K562 (cell line): ENCODE data around the gene SLC16A5. TPM values are rescaled to one million over a fixed set of nuclear protein-coding genes. Genes with fewer than 3 reads are reported as not detected.

Source experiments
- BRCA1 ChIP-seq, 2 experiments: fragments of 450-650 bp in 1 of 2; sonication (generic) in 1 of 2; formaldehyde crosslinking in 1 of 2; IDR thresholded peaks; 2 replicates each; pipeline versions ENCODE4 v1.5.0 to v1.6.1; 2017 to 2020; ENCODE audit warnings: mild to moderate bottlenecking in 1 of 2, missing genetic modification reagents in 1 of 2
- BRD4 ChIP-seq: fragments of 200-600 bp; sonication (generic); IDR thresholded peaks from 2 replicates; pipeline ENCODE4 v1.6.1; 2017; ENCODE audit warnings: inconsistent platforms
- C11orf30 ChIP-seq: fragments of 450-650 bp; IDR thresholded peaks from 2 replicates; pipeline ENCODE4 v1.6.1; 2016; ENCODE audit warnings: low read depth, mild to moderate bottlenecking
- CREB1 ChIP-seq, 2 experiments: sonication (generic) in 1 of 2; formaldehyde crosslinking in 1 of 2; IDR thresholded peaks; 2 replicates each; pipeline versions ENCODE4 v1.6.1 to v1.8.0; 2012 to 2022; ENCODE audit warnings: inconsistent platforms in 1 of 2, mild to moderate bottlenecking in 1 of 2, missing genetic modification reagents in 1 of 2, moderate library complexity in 1 of 2
- E2F3 ChIP-seq: fragments of 250-450 bp; sonication (Bioruptor Pico); IDR thresholded peaks from 2 replicates; pipeline ENCODE4 v1.4.0; 2020; ENCODE audit warnings: mild to moderate bottlenecking
- FOXK1 ChIP-seq: sonication (generic); formaldehyde crosslinking; IDR thresholded peaks from 2 replicates; pipeline ENCODE4 v1.8.0; 2022; ENCODE audit warnings: missing genetic modification reagents, mild to moderate bottlenecking, borderline replicate concordance
- FOXK2 ChIP-seq, 2 experiments: fragments of 450-650 bp; IDR thresholded peaks in 1 of 2; conservative IDR thresholded peaks in 1 of 2; 2 replicates each; pipeline ENCODE4 v1.6.1; 2016; ENCODE audit warnings: low read depth in 2 of 2, mild to moderate bottlenecking in 1 of 2
- KAT7 ChIP-seq: sonication (generic); formaldehyde crosslinking; IDR thresholded peaks from 2 replicates; pipeline ENCODE4 v1.8.0; 2022; ENCODE audit warnings: missing genetic modification reagents, mild to moderate bottlenecking, borderline replicate concordance
- KLF1 ChIP-seq: fragments of 450-650 bp; IDR thresholded peaks from 2 replicates; pipeline ENCODE4 v1.6.1; 2016; ENCODE audit warnings: missing genetic modification characterization, missing compliant biosample characterization
- MEF2D ChIP-seq: conservative IDR thresholded peaks from 2 replicates; pipeline ENCODE4 v1.6.1; 2016; ENCODE audit warnings: low read depth, missing genetic modification characterization, missing compliant biosample characterization
- NR0B1 ChIP-seq: fragments of 450-650 bp; IDR thresholded peaks from one replicate; pipeline ENCODE4 v1.6.1; 2018; ENCODE audit warnings: mild to moderate bottlenecking, moderate library complexity; ENCODE audit not compliant: partially characterized antibody
- NR3C1 ChIP-seq: sonication (generic); formaldehyde crosslinking; IDR thresholded peaks from 2 replicates; pipeline ENCODE4 v1.8.1; 2022; ENCODE audit warnings: missing genetic modification reagents
- RCOR1 ChIP-seq, 2 experiments: IDR thresholded peaks; 2 replicates each; pipeline ENCODE4 v1.6.1; 2012; ENCODE audit warnings: low read depth in 2 of 2, low read length in 2 of 2, borderline replicate concordance in 1 of 2, improper control_type of control experiment in 1 of 2
- SAFB ChIP-seq: fragments of 200-400 bp; formaldehyde crosslinking; IDR thresholded peaks from 2 replicates; pipeline ENCODE4 v1.6.1; 2017; ENCODE audit warnings: low read depth, low read length, borderline replicate concordance
- TSC22D4 ChIP-seq: fragments of 450-650 bp; IDR thresholded peaks from 2 replicates; pipeline ENCODE4 v1.6.1; 2016; ENCODE audit warnings: missing genetic modification characterization, missing biosample characterization, control low read depth
- ZNF121 ChIP-seq: sonication (generic); formaldehyde crosslinking; conservative IDR thresholded peaks from 2 replicates; pipeline ENCODE4 v1.8.0; 2022; ENCODE audit warnings: missing genetic modification reagents
- ZNF699 ChIP-seq: fragments of 250-450 bp; sonication (Bioruptor Pico); IDR thresholded peaks from 2 replicates; pipeline ENCODE4 v1.8.0; 2021; ENCODE audit warnings: mild to moderate bottlenecking, moderate library complexity; ENCODE audit not compliant: insufficient replicate concordance
- polyA plus RNA-seq, 8 experiments: library from polyadenylated mRNA; depleted of rRNA in 4 of 8; stranded (reverse) in 5 of 8; unstranded in 3 of 8; fragments of >200 nt; fragmentation: Nextera tagmentation in 2 of 8; fragmentation: Illumina TruSeq in 1 of 8; extraction: Ambion mirVana in 2 of 8; extraction: Trizol in 1 of 8; gene quantifications; 2 replicates each; pipeline versions ENCODE4 v1.2.1 to v1.2.3, GENCODE V29; 2011 to 2014; ENCODE audit warnings: inconsistent platforms in 1 of 8, missing spikeins in 1 of 8
- total RNA-seq, 7 experiments: library from RNA; depleted of rRNA in 6 of 7; stranded (reverse); fragments of >200 nt in 6 of 7; fragmentation: Illumina TruSeq in 2 of 7; extraction: Trizol in 2 of 7; gene quantifications; 2 replicates each; pipeline versions ENCODE4 v1.2.1 to v1.2.3, GENCODE V29; 2011 to 2021; ENCODE audit warnings: low replicate concordance in 1 of 7
- TF ChIP-seq, protein P1 (sequence below): fragments of 250-450 bp; sonication (Bioruptor Pico); IDR thresholded peaks from 2 replicates; pipeline ENCODE4 v1.4.0; 2020; ENCODE audit warnings: mild to moderate bottlenecking, moderate library complexity, borderline replicate concordance
- TF ChIP-seq, protein P2 (sequence below): sonication (generic); formaldehyde crosslinking; IDR thresholded peaks from 2 replicates; pipeline ENCODE4 v1.8.0; 2022; ENCODE audit warnings: missing genetic modification reagents, mild to moderate bottlenecking, borderline replicate concordance
- TF ChIP-seq, protein P3 (sequence below): fragments of 200-800 bp; sonication (Bioruptor generic); IDR thresholded peaks from 2 replicates; pipeline ENCODE4 v1.6.1; 2017; ENCODE audit warnings: missing genetic modification characterization, missing compliant biosample characterization

The SLC16A5 gene
- total and polyA plus RNA-seq, 9 of the 15 experiments (the other 6 are each of a cell fraction or from before 2014, with no cell fraction given): 0.06 to 2.6 (median 0.91) TPM

DNA sequence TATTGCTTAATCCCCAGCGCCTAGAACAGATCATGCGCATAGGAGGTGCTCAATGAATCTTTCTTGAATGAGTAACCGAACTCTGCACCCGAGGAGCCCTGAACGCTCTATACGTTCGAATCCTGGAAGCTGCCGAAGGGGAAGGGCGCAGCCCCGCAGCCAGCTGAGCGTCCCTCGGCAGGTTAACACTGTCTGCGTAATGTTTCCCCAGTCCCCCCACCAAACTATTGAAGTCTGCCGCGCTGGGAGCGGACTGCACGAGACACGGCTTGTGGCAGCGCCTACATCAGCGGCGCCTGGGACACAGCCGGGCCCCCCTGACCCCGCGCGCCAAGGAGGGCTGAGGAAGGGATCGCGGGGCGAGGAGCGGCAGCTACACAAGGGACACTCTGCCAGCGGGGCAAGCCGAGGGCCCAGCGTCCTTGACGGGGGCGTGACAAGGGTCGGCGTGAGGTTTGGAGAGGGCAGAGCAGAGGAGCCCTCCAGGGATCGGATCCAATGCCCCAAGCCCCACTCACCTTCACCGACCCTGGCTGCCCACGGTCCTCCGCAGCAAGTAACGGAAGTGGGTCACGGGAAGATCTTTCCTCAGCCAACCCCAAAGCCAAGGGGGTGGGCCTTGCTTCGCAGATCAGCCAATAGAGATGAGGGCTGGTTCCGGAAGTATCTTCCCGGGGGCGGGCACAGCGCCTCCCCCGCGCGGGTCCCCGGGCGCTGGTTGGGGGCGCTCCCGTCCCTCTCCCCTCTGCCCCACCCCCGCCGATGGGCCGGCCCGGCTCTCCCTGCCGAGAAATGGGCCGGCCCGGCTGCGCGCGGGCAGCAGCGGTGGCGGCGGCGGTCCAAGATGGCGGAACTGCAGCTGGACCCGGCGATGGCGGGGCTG is 41.1 kb upstream of the SLC16A5 start, which contains the start of the genes ATP5PD and KCTD2 (continued):
- no peak for TF ChIP-seq NR0B1
- peak; percentile 89 for TF ChIP-seq C11orf30
- TF ChIP-seq, protein P1, sequence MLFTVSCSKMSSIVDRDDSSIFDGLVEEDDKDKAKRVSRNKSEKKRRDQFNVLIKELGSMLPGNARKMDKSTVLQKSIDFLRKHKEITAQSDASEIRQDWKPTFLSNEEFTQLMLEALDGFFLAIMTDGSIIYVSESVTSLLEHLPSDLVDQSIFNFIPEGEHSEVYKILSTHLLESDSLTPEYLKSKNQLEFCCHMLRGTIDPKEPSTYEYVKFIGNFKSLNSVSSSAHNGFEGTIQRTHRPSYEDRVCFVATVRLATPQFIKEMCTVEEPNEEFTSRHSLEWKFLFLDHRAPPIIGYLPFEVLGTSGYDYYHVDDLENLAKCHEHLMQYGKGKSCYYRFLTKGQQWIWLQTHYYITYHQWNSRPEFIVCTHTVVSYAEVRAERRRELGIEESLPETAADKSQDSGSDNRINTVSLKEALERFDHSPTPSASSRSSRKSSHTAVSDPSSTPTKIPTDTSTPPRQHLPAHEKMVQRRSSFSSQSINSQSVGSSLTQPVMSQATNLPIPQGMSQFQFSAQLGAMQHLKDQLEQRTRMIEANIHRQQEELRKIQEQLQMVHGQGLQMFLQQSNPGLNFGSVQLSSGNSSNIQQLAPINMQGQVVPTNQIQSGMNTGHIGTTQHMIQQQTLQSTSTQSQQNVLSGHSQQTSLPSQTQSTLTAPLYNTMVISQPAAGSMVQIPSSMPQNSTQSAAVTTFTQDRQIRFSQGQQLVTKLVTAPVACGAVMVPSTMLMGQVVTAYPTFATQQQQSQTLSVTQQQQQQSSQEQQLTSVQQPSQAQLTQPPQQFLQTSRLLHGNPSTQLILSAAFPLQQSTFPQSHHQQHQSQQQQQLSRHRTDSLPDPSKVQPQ (CRISPR knock-in tag): no peak
- peak; percentile 90; the same call in 1 of the 2 replicates for TF ChIP-seq FOXK1 (CRISPR knock-in tag)
- TF ChIP-seq TSC22D4 (tag): no peak
- 0 out of 4 replicates have a peak, but pooled peaks of 1 of the 2 experiments have one; percentile 6 for TF ChIP-seq RCOR1 (IDR thresholded peaks at IDR 0.05; ENCODE audit: borderline replicate concordance in 1 of 2, low read depth in 2 of 2, low read length in 2 of 2)
- TF ChIP-seq, protein P2, sequence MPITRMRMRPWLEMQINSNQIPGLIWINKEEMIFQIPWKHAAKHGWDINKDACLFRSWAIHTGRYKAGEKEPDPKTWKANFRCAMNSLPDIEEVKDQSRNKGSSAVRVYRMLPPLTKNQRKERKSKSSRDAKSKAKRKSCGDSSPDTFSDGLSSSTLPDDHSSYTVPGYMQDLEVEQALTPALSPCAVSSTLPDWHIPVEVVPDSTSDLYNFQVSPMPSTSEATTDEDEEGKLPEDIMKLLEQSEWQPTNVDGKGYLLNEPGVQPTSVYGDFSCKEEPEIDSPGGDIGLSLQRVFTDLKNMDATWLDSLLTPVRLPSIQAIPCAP (CRISPR knock-in tag): no peak
- no peak for TF ChIP-seq E2F3 (CRISPR knock-in tag)
- TF ChIP-seq FOXK2 (conservative IDR thresholded peaks at IDR 0.05 in 1 of 2, IDR thresholded peaks at IDR 0.05 in 1 of 2; ENCODE audit: low read depth in 2 of 2): peak in 1 of 2 experiments; percentile 97; a peak in 2 of 4 replicates
- no peak for TF ChIP-seq BRCA1 (IDR thresholded peaks at IDR 0.05)
- TF ChIP-seq BRCA1 (CRISPR knock-in tag; IDR thresholded peaks at IDR 0.05): no peak
- no peak for TF ChIP-seq KLF1 (tag)
- TF ChIP-seq CREB1 (IDR thresholded peaks at IDR 0.05): peak; percentile 72
- TF ChIP-seq CREB1 (CRISPR knock-in tag; IDR thresholded peaks at IDR 0.05): peak; percentile 83
- peak; percentile 74 for TF ChIP-seq KAT7 (CRISPR knock-in tag)
- no peak for TF ChIP-seq SAFB
- no peak for TF ChIP-seq ZNF699 (CRISPR knock-in tag)
- TF ChIP-seq, protein P3, sequence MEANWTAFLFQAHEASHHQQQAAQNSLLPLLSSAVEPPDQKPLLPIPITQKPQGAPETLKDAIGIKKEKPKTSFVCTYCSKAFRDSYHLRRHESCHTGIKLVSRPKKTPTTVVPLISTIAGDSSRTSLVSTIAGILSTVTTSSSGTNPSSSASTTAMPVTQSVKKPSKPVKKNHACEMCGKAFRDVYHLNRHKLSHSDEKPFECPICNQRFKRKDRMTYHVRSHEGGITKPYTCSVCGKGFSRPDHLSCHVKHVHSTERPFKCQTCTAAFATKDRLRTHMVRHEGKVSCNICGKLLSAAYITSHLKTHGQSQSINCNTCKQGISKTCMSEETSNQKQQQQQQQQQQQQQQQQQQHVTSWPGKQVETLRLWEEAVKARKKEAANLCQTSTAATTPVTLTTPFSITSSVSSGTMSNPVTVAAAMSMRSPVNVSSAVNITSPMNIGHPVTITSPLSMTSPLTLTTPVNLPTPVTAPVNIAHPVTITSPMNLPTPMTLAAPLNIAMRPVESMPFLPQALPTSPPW (CRISPR knock-in tag): peak; percentile 92
- TF ChIP-seq ZNF121 (CRISPR knock-in tag): no peak
- TF ChIP-seq NR3C1 (CRISPR knock-in tag): no peak
- TF ChIP-seq MEF2D (tag): no peak
- TF ChIP-seq BRD4: no peak
